Heart left ventricle (tissue), 13 donors: ENCODE results near the gene SLIT3.

Experiments used
- CTCF ChIP-seq, 12 donors: fragments of 200-600 bp; sonication (generic) in 4 of 12; IDR thresholded peaks; one replicate each; pipeline versions ENCODE4 v1.5.0 to v1.8.0; 2018 to 2022; ENCODE audit warnings: antibody characterized with exemption in 12 of 12, mild to moderate bottlenecking in 5 of 12
- POLR2A ChIP-seq, 2 donors: fragments of 450-650 bp; IDR thresholded peaks; one replicate each; pipeline ENCODE4 v1.6.1; 2017; ENCODE audit warnings: antibody characterized with exemption in 2 of 2, mild to moderate bottlenecking in 2 of 2, moderate library complexity in 2 of 2
- donor health status: ischemic (EF 13 %, LVEDD 7.1; RV severe dilation, severe dysfunction).
- donor health status: DM: no; HTN: yes; CAD: no.
- donor health status: DM: no; HTN: no; CAD: no.
- donor health status: ischemic (EF 25% LVEDD 6.9; RV normal size, moderate dysfunction).
- donor health status: ischemic (EF 25% LVEDD 5.7; RV mildly dilated, moderate dysfunction).
- donor health status: ischemic (EF 35%, LVEDD 5.7; RV mildly dilated, moderate dysfunction).
- donor health status: nonischemic (EF 11% LVEDD 7.7; RV severe dilation, severe dysfunction).
- donor health status: DM: yes; HTN: yes; CAD: no.
- donor health status: PGD.
- donor health status: ischemic (EF 29% LVEDD 5.4; RV normal size, mild dysfunction).
- donor health status: nonischemic (EF 23%, LVEDD 6.1; RV moderate dilation, normal function).

DNA sequence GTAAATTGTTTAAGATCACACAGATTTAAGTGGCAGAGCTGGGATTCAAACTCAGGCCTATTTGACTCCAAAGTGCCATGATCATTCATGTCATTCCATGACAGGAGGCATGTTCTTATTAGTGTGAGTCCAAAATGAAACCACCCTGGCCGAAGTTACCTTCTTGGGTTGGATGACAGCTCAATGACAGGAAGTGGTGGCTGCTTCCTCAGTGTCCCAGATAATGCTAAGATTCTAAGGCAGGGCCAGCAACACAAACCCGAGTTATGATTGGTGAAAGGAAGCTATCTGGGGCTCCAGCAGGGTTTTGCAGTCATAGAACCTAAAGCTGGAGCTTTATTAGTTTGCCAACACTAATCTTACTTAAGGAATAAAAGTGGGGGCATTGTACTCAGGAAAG is 340.4 kb downstream of the SLIT3 start:
- TF ChIP-seq CTCF (IDR thresholded peaks at IDR 0.05) (no peak), POLR2A (IDR thresholded peaks at IDR 0.05) (no peak)
